Activated naive CD4-positive, alpha-beta T cell treated with anti-CD3 and anti-CD28 coated beads, Interleukin-2, amount 10 ng/mL, durations not matched to agents 7 days and 5 days (primary cell): Measurements from ENCODE around the gene TRABD.
"Not testable (repeated sequence)": the region's sequence is repeated elsewhere in the genome, so short reads cannot be mapped to it uniquely, and the experiment has no call there.

Source experiments
- CTCF ChIA-PET: fragments of 350-600 bp; sonication (Branson Sonifier 250); formaldehyde crosslinking; loops from one replicate; lab custom pipeline; 2021; ENCODE audit warnings: antibody characterized with exemption; lab: Charles Lee
- DNase-seq: peaks from one replicate; pipeline ENCODE4 v3.0.0-alpha.2; 2020
- H3K27ac Mint-ChIP-seq: one replicate; pipeline ENCODE4 v1.8.0; 2021; ENCODE audit warnings: mild to moderate bottlenecking, moderate library complexity, mixed read lengths
- H3K27me3 Mint-ChIP-seq: one replicate; pipeline ENCODE4 v1.8.0; 2021; ENCODE audit warnings: mild to moderate bottlenecking, mixed read lengths
- H3K36me3 Mint-ChIP-seq: one replicate; pipeline ENCODE4 v1.8.0; 2021; ENCODE audit warnings: mixed read lengths
- H3K4me1 Mint-ChIP-seq: one replicate; pipeline ENCODE4 v1.8.0; 2021; ENCODE audit warnings: mixed read lengths
- H3K4me3 Mint-ChIP-seq: one replicate; pipeline ENCODE4 v1.8.0; 2021; ENCODE audit warnings: mild to moderate bottlenecking, moderate library complexity, mixed read lengths
- H3K9me3 Mint-ChIP-seq: one replicate; pipeline ENCODE4 v1.8.0; 2021; ENCODE audit warnings: mixed read lengths

Gene TRABD

GRCh38 chr22:50165436-50166123 lies 20.1 kb upstream of the TRABD start:
- no peak for DNase-seq
- no peaks in the 10 kb centered on the region for H3K9me3 Mint-ChIP-seq
- H3K27me3 Mint-ChIP-seq: peaks cover 61% of the 10 kb centered on the region
- CTCF ChIA-PET: no interaction called here
- H3K4me3 Mint-ChIP-seq: no peak overlapping the region
- H3K27ac Mint-ChIP-seq: no peak overlapping the region
- H3K4me1 Mint-ChIP-seq: peaks cover 2% of the 10 kb centered on the region
- peaks cover 2% of the 10 kb centered on the region for H3K36me3 Mint-ChIP-seq

DNA sequence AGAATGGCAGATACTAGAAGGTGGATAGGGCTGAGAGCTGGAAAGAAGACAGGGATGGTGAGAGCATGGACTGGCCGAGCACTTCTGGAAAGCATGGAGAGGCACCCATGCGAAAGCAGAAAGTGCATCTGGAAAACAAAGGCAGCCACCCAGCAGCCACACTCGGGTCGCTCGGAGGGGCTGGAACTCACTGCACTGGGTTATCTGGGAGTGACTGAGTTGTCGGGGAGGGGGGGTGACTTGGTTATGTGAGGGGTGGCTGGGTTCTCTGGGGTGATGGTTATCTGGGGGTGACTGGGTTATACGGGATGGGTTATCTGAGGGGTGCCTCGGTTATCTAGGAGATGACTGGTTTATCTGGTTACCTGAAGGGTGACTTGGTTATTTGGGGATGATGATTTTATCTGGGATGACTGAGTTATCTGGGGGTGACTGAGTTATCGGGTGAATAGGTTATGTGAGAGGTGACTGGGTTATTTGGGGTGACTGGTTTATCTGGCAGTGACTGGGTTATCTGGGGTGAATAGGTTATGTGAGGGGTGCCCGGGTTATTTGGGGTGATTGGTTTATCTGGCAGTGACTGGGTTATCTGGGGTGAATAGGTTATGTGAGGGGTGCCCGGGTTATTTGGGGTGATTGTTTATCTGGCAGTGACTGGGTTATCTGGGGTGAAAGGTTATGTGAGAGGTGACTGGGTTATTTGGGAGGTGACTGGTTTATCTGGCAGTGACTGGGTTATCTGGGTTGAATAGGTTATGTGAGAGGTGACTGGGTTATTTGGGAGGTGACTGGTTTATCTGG lies 17.8 kb upstream of the TRABD start:
- H3K36me3 Mint-ChIP-seq: peaks cover 2% of the 10 kb centered on the region
- no peak for DNase-seq
- no peak overlapping the region for H3K27ac Mint-ChIP-seq

DNA sequence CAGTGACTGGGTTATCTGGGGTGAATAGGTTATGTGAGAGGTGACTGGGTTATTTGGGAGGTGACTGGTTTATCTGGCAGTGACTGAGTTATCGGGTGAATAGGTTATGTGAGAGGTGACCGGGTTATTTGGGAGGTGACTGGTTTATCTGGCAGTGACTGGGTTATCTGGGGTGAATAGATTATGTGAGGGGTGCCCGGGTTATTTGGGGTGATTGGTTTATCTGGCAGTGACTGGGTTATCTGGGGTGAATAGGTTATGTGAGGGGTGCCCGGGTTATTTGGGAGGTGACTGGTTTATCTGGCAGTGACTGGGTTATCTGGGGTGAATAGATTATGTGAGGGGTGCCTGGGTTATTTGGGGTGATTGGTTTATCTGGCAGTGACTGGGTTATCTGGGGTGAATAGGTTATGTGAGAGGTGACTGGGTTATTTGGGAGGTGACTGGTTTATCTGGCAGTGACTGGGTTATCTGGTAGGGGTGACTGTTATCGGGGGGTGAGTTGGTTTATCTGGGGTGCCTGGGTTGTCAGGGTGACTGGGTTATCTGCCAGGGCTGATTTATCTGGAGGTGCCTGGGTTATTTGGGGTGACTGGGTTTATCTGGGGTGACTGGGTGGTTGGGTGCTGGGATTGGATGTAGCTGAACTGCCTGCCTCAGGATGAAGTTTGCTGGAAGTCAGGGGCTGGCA lies 17.1 kb upstream of the TRABD start:
- H3K9me3 Mint-ChIP-seq, DNase-seq, H3K36me3 Mint-ChIP-seq, H3K4me1 Mint-ChIP-seq: not testable (repeated sequence)
- CTCF ChIA-PET: interaction anchor here (0.9 kb wide), 1 partner anchor 20 kb away, joined by 3 read pairs; no protein-coding TSS in a partner anchor
- Mint-ChIP-seq H3K27ac (peak overlapping the region; percentile 3), H3K27me3 (peaks cover 69% of the 10 kb centered on the region), H3K4me3 (peak overlapping the region; percentile 64)

More for the DNA sequence above, 17.8 kb upstream of the TRABD start:
- CTCF ChIA-PET: no interaction called here
- peaks cover 63% of the 10 kb centered on the region for H3K27me3 Mint-ChIP-seq
- H3K4me3 Mint-ChIP-seq: no peak overlapping the region
- H3K4me1 Mint-ChIP-seq: peaks cover 4% of the 10 kb centered on the region
- no peaks in the 10 kb centered on the region for H3K9me3 Mint-ChIP-seq

GRCh38 chr22:50169181-50169759 lies 16.4 kb upstream of the TRABD start:
- Mint-ChIP-seq H3K4me3 (peak overlapping the region; percentile 64), H3K27ac (peak overlapping the region; percentile 3), H3K9me3 (no peaks in the 10 kb centered on the region), H3K36me3 (peaks cover 2% of the 10 kb centered on the region), H3K4me1 (peaks cover 4% of the 10 kb centered on the region), H3K27me3 (peaks cover 75% of the 10 kb centered on the region)
- DNase-seq: no peak
- CTCF ChIA-PET: interaction anchor here (0.9 kb wide), 1 partner anchor 21 kb away, joined by 3 read pairs; no protein-coding TSS in a partner anchor

DNA sequence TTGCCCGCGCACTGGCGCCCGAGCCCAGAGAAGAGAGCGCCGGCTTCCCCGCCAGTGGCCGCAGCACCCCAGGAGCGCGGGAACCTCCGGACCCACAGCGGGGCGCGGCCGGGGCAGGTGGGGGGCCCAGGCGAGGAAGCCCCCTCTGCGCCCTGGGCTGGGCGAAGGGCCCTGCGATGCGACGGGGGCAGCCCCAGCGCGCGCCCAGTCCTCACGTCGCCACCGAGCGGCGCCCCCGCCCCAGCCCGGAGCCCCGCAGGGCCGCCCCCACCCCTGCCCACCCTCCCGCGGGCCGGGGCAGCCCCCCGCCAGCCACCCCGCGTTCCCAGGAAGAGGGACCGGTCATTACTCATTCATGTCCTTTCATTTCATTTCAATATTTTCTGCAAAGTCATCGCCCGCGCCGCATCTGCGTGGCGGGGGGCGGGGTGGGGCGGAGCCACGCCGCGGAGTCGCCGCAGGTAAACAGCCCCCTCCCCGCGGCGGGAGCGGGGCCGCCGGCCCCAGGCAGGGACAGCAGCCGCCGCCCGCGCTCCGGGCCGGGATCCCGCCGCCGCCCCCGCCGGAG lies 15.9 kb upstream of the TRABD start:
- peak; percentile 58 for DNase-seq
- CTCF ChIA-PET: no interaction called here
- Mint-ChIP-seq H3K27me3 (peaks cover 81% of the 10 kb centered on the region), H3K4me1 (peaks cover 4% of the 10 kb centered on the region), H3K4me3 (peak overlapping the region; percentile 53), H3K9me3 (no peaks in the 10 kb centered on the region), H3K27ac (no peak overlapping the region), H3K36me3 (peaks cover 2% of the 10 kb centered on the region)

DNA sequence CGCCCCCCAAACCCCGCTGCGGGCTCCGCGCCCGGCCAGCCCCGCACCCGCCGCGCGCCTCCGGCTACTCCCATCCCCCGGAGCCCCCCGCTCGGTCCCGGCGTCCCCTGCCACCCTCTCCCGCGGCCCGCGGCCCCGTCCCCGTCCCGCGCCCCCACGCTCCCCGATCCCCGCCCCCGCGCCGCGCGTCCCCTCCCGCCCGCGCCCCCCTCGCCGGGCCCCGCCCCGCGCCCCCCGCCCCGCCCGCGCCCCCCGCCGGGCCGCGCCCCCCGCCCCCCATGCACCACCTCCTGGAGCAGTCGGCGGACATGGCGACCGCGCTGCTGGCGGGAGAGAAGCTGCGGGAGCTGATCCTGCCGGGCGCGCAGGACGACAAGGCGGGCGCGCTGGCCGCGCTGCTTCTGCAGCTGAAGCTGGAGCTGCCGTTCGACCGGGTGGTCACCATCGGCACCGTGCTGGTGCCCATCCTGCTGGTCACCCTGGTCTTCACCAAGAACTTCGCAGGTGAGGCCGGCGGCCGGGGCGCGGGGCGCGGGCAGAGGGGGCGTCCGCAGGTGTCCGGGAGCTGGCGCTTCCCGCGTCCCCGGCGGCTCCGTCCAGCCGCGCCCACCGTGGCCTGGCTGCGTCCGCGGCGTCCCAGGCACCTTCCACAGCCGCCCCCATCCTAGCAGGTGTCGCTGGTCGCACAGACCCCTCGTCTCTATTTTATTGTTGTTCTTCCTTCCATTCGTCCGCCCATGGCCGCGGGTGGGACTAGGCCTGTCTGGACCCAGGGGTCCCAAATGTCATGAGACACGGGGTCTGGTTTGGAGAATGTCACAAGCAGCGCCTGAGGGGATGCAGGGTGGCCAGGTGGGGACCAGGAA lies 15.0 kb upstream of the TRABD start, which contains the start of gene PANX2:
Gene PANX2, plus strand, starts transcription at position 279 of the 866 bp plus-strand sequence. Its CDS starts 0 bp downstream, at position 279.
- Mint-ChIP-seq H3K27ac (no peak within 1 kb of the TSS), H3K4me1 (peaks cover 4% of the 10 kb centered on the region), H3K9me3 (no peaks in the 10 kb centered on the region), H3K36me3 (peaks cover 2% of the 10 kb centered on the region), H3K27me3 (peaks cover 82% of the 10 kb centered on the region), H3K4me3 (peak within 1 kb of the TSS; percentile 69)
- DNase-seq: no peak
- CTCF ChIA-PET: no interaction called here

DNA sequence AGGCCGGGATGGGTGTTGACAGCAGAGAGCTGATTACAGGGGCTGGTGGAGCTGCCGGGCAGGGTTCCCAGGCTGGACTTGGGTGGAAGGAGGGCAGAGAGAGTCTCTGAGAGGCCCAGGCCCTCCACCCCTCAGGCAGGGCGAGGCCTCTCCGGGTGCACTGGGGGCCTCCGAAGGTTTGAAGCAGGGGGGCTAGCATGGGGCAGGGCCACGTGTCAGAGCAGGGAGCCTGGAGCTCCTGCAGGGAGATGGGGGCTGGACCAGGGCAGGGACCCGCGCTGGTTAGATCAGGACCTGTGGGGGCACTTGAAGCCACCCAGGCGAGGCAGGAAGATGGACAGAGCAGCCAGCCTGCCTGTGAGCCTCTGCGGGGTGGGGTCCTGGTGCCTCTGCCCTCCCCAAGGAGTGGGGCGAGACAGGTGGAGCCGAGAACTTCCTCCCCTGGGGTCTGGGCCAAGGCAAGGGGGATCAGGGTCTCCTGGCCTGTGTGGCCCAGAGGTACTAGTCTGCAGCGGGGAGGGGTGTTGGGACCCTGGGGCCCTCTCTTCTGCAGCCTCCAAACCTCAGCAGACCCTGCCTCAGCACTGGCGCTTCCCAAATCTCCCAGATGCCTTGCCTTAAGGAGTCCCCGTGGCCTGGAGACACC lies 14.3 kb upstream of the TRABD start:
- no peak overlapping the region for H3K27ac Mint-ChIP-seq

DNA sequence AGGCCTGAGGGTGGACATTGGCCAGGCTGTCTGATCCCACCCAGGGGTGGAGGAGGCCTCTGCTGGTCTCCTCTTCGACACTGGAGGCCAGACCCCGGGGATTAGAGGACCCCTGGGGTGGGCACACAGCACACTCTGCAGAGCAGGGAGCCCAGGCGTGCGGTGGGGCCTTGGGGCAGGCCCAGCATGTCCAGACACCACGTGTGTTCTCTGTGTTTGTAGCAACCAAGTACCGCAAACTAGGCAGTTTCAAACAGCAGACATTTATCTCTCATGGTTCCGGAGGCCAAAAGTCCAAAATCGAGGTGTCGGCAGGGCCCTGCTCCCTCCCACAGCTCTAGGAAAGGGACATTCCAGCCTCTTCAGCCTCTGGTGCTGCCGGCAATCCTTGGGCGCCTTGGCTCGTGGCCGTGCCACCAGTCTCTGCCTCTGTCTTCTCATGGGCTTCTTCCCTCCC lies 13.7 kb upstream of the TRABD start:
- CTCF ChIA-PET: no interaction called here
- DNase-seq: no peak
- Mint-ChIP-seq H3K27ac (no peak overlapping the region), H3K36me3 (peaks cover 2% of the 10 kb centered on the region), H3K27me3 (peaks cover 86% of the 10 kb centered on the region), H3K4me1 (peaks cover 4% of the 10 kb centered on the region), H3K9me3 (no peaks in the 10 kb centered on the region), H3K4me3 (no peak overlapping the region)

More for the DNA sequence above, 14.3 kb upstream of the TRABD start:
- no peaks in the 10 kb centered on the region for H3K9me3 Mint-ChIP-seq
- peaks cover 2% of the 10 kb centered on the region for H3K36me3 Mint-ChIP-seq
- H3K4me3 Mint-ChIP-seq: peak overlapping the region; percentile 69
- peaks cover 4% of the 10 kb centered on the region for H3K4me1 Mint-ChIP-seq
- no peak for DNase-seq
- CTCF ChIA-PET: no interaction called here
- H3K27me3 Mint-ChIP-seq: peaks cover 86% of the 10 kb centered on the region

- Mint-ChIP-seq H3K4me3 (no peak overlapping the region), H3K36me3 (peaks cover 2% of the 10 kb centered on the region), H3K27ac (no peak overlapping the region), H3K27me3 (peaks cover 84% of the 10 kb centered on the region), H3K4me1 (peaks cover 4% of the 10 kb centered on the region), H3K9me3 (no peaks in the 10 kb centered on the region)
- DNase-seq: no peak
- CTCF ChIA-PET: no interaction called here
Observed at GRCh38 chr22:50173311-50173982, 12.3 kb upstream of the TRABD start.

DNA sequence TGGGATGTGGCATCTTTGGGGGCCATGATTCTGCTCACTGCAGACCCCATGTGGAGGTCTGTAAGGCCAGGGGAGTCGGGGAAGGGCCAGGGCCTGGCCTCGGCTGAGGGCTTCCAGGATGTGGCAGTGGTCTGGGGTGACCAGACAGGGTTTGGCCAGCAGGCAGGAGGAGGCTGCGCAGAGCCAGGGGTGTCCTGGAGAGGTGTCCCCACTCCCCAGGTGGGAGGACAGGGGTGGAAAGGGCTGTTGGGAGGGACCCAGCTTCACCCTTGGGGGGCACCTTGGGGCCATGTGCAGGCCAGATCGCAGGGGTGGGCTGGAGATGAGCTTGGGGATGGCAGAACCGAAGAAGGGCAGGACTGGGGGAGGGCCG lies 11.7 kb upstream of the TRABD start:
- Mint-ChIP-seq H3K36me3 (peaks cover under 1% of the 10 kb centered on the region), H3K9me3 (no peaks in the 10 kb centered on the region), H3K27me3 (peaks cover 84% of the 10 kb centered on the region), H3K4me1 (peaks cover 4% of the 10 kb centered on the region), H3K4me3 (no peak overlapping the region), H3K27ac (no peak overlapping the region)
- CTCF ChIA-PET: no interaction called here
- no peak for DNase-seq

DNA sequence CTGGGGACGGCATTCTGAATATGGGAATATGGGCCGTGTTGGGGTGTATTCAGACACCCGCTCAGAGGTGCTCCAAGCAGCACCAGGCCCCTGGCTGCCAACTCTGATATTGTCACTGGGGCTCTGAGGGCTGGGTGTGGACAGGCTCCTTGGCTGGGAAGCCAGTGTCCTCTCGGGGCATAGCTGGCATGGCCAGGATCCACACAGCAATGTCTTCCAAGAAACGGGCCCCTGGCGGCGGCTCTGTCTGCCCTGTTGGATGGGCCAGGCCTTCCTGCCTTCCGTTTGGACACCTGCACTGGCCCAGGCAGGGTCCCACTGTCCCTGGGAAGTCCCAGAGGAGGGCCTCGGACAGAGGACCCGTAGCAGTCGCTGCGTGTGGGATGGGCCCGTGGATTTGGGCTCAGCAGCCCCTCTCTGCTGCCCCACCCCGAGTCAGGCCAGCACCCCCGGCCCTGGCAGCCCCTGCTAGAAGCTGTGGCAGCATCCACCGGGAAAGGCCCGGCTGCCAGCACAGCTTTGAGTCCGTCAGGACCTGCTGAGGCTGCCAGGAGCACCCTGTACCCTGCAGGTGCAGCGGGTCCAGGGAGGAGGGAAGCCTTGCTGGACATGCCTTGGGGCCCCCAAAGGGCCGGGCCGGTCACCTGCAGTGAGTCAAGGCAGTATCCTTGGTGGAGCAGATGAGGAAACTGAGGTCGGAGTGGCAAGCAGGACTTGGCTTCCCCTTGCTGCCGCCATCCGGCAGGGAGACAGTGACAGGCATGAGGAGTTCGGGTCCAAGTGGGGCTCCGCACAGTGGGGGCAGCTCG lies 11.1 kb upstream of the TRABD start:
- CTCF ChIA-PET: no interaction called here
- no peak overlapping the region for H3K27ac Mint-ChIP-seq
- no peak overlapping the region for H3K4me3 Mint-ChIP-seq
- no peaks in the 10 kb centered on the region for H3K9me3 Mint-ChIP-seq
- DNase-seq: no peak
- H3K27me3 Mint-ChIP-seq: peaks cover 82% of the 10 kb centered on the region
- peaks cover 4% of the 10 kb centered on the region for H3K4me1 Mint-ChIP-seq
- no peaks in the 10 kb centered on the region for H3K36me3 Mint-ChIP-seq

DNA sequence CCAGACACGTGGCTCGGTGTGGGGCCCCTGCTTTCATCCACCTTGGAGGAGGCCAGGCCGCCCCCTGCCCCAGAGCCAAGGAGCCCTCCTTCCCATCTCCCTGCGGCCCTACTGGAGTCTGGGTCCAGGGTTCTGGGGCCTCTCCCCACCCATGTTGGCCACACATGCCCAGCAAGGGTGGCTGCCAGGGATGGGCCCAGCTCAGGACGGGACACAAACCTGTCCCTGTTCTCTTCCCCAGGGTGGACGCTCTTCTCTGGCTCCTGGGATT lies 10.6 kb upstream of the TRABD start:
- Mint-ChIP-seq H3K9me3 (no peaks in the 10 kb centered on the region), H3K36me3 (no peaks in the 10 kb centered on the region), H3K27me3 (peaks cover 82% of the 10 kb centered on the region), H3K4me3 (no peak overlapping the region), H3K27ac (no peak overlapping the region), H3K4me1 (peaks cover 7% of the 10 kb centered on the region)
- DNase-seq: no peak
- CTCF ChIA-PET: no interaction called here
